NCI-H510A (cell line): ENCODE results near the gene PGC.

ENCODE experiments used
- DNase-seq: peaks from one replicate; lab custom pipeline; 2025; lab: John Stamatoyannopoulos, UW

PGC gene

GRCh38 chr6:41697861-41698781 is 49.1 kb downstream of the PGC start:
- no peak for DNase-seq

- no peak for DNase-seq
Measured at GRCh38 chr6:41696788-41697187, 50.4 kb downstream of the PGC start.

GRCh38 chr6:41695825-41696224 is 51.4 kb downstream of the PGC start:
- DNase-seq = no peak

- DNase-seq = peak; percentile 62
Measured at GRCh38 chr6:41694815-41695526, 52.2 kb downstream of the PGC start.

GRCh38 chr6:41693281-41694240 is 53.6 kb downstream of the PGC start:
- DNase-seq = no peak

- no peak for DNase-seq
Measured at GRCh38 chr6:41692730-41693129, 54.5 kb downstream of the PGC start.

GRCh38 chr6:41692080-41692675 is 55.0 kb downstream of the PGC start:
- DNase-seq = no peak

- DNase-seq = no peak
Measured at GRCh38 chr6:41691426-41692079, 55.6 kb downstream of the PGC start.

GRCh38 chr6:41690541-41691330 is 56.5 kb downstream of the PGC start:
- DNase-seq = no peak

- DNase-seq = no peak
Measured at GRCh38 chr6:41689171-41690008, 57.8 kb downstream of the PGC start.

GRCh38 chr6:41688256-41688965 is 58.8 kb downstream of the PGC start:
- no peak for DNase-seq

GRCh38 chr6:41687501-41688175 is 59.6 kb downstream of the PGC start:
- no peak for DNase-seq
